ENCODE measurements around the gene NTSR1. TPM values are rescaled to one million over a fixed set of nuclear protein-coding genes. Genes with fewer than 3 reads are reported as not detected.

NTSR1 gene
- total RNA-seq, 1 donor from 2014 or later, result 0.24 TPM

DNA sequence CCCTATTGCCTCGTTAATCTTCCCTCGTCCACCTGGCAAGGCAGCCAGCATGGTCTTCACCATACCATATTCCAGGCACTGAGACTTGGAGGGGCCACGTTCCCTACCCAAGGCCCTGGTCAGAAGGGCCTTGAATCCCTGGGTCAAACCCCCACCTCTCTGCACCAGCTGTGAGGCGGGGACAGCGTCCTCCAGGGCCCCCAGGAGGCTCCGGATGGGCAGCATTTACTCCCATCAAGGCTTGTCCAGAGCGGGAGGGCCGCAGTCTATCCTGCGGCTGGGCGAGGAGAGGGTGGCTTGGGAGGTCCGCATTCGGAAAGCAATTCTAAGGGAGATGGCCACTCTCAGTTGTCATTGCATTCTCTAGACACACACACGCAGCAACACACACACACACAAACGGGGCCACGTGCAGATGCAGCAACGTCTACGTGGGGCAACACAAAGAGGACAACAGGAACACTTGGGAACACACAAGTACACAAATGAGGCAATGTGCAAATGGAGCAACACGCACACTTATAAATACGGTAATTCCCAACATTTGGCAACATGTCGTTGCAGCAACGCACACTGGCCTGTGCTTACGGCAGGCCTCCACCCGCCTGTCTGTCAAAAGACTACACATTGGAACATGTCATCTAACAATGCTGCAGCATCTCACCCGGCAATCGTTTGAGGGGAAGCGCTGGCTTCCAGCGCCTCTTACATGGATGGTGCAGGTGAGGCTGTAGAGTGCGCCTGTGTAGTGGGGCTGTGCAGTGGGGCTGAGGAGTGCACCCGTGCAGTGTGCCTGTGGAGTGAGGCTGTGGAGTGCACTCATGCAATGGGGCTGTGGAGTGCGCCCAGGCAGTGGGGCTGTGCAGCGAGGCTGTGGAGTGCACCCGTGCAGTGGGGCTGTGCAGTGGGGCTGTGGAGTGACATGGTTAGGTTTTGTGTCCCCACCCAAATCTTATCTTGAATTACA, 12.9 kb upstream of the NTSR1 start:
- peaks cover 11% of the 10 kb centered on the region for H3K4me1 Mint-ChIP-seq (ENCODE audit: unreplicated experiment)
- no peak for TF ChIP-seq CTCF (conservative IDR thresholded peaks at IDR 0.05)
- DNase-seq (ENCODE audit: extremely low spot score, unreplicated experiment), result no peak
- no peaks in the 10 kb centered on the region for H3K36me3 Mint-ChIP-seq
- no peaks in the 10 kb centered on the region for H3K9me3 Mint-ChIP-seq
- H3K27ac Mint-ChIP-seq, result no peak overlapping the region
- no peak overlapping the region for H3K4me3 Mint-ChIP-seq
- peaks cover 18% of the 10 kb centered on the region for H3K27me3 Mint-ChIP-seq

DNA sequence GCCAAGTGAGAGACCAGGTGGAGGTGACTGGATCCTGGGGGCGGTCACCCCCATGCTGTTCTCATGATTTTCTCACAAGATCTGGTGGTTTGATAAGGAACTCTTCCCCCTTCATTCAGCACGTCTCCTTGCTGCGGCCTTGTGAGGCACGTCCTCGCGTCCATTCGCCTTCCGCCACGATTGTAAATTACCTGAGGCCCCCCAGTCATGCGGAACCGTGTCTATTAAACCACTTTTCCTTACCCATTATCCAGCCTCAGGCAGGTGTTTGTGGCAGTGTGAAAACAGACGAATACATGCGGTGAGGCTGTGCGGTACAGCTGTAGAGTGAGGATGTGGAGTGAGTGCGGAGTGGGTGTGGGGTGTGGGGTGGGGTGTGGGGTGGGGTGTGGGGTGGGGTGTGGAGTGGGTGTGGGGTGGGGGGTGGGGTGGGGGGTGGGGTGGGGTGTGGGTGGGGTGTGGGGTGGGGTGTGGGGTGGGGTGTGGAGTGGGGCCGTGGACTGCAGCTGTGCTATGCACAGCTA, 12.1 kb upstream of the NTSR1 start:
- H3K27me3 Mint-ChIP-seq, result peaks cover 23% of the 10 kb centered on the region
- no peak for TF ChIP-seq CTCF (conservative IDR thresholded peaks at IDR 0.05)
- H3K36me3 Mint-ChIP-seq, result no peaks in the 10 kb centered on the region
- DNase-seq (ENCODE audit: extremely low spot score, unreplicated experiment), result no peak
- H3K4me3 Mint-ChIP-seq, result no peak overlapping the region
- H3K9me3 Mint-ChIP-seq, result no peaks in the 10 kb centered on the region
- no peak overlapping the region for H3K27ac Mint-ChIP-seq
- peaks cover 8% of the 10 kb centered on the region for H3K4me1 Mint-ChIP-seq (ENCODE audit: unreplicated experiment)

DNA sequence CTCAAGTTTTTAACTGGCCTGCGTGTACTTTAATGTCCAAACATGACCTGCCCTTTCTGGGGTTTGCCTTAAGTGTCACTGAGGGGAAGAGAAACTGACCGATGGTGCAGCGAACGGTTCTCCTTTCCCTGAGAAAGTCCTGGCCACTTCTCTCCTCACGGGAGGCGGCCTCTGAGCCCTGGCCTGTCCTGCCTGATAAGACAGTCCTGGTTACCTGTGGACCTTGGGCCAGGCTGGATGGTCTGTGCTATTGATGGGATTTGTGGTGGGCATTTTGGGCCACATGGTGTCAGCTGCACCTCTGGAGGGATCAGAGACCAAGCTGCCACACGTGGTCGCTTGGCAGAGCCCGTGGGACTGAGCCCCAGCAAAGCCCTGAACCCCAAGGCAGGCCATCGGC, 11.6 kb upstream of the NTSR1 start:
- H3K27me3 Mint-ChIP-seq, result peaks cover 24% of the 10 kb centered on the region
- H3K4me3 Mint-ChIP-seq, result no peak overlapping the region
- DNase-seq (ENCODE audit: extremely low spot score, unreplicated experiment), result no peak
- H3K27ac Mint-ChIP-seq, result no peak overlapping the region
- no peaks in the 10 kb centered on the region for H3K9me3 Mint-ChIP-seq
- no peaks in the 10 kb centered on the region for H3K36me3 Mint-ChIP-seq
- TF ChIP-seq CTCF (conservative IDR thresholded peaks at IDR 0.05), result no peak
- peaks cover 5% of the 10 kb centered on the region for H3K4me1 Mint-ChIP-seq (ENCODE audit: unreplicated experiment)

- no peak overlapping the region for H3K4me3 Mint-ChIP-seq
- no peaks in the 10 kb centered on the region for H3K36me3 Mint-ChIP-seq
- no peak for DNase-seq (ENCODE audit: extremely low spot score, unreplicated experiment)
- H3K27me3 Mint-ChIP-seq, result peaks cover 26% of the 10 kb centered on the region
- no peaks in the 10 kb centered on the region for H3K9me3 Mint-ChIP-seq
- TF ChIP-seq CTCF (conservative IDR thresholded peaks at IDR 0.05), result no peak
- H3K4me1 Mint-ChIP-seq (ENCODE audit: unreplicated experiment), result peaks cover 5% of the 10 kb centered on the region
- H3K27ac Mint-ChIP-seq, result peak overlapping the region; percentile 64
Measured at GRCh38 chr20:62697468-62697912, 11.1 kb upstream of the NTSR1 start.

DNA sequence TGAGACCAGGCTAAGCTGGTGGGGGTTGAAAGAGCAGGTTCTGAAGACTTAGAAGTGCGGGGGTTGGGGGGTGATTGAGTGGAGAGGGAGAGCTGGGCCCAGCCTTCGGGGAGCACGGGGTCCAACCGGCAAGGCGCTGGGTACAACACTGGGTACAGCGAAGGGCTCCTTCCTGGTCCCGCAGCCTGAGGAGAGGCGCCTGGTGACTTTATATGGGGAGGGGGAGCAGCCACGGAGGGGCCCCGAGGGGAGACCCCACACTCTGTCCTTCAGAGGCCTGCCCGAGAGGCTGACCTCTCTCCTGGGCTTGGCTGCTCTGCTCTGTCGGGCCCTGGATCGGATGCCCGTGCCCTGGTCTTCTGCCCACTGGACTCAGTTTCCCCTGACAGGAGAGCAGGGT, 10.4 kb upstream of the NTSR1 start:
- H3K27me3 Mint-ChIP-seq, result peaks cover 29% of the 10 kb centered on the region
- no peak overlapping the region for H3K27ac Mint-ChIP-seq
- peaks cover 5% of the 10 kb centered on the region for H3K4me1 Mint-ChIP-seq (ENCODE audit: unreplicated experiment)
- no peak for DNase-seq (ENCODE audit: extremely low spot score, unreplicated experiment)
- TF ChIP-seq CTCF (conservative IDR thresholded peaks at IDR 0.05), result no peak
- no peaks in the 10 kb centered on the region for H3K36me3 Mint-ChIP-seq
- H3K4me3 Mint-ChIP-seq, result no peak overlapping the region
- H3K9me3 Mint-ChIP-seq, result no peaks in the 10 kb centered on the region

All from type B pancreatic cell (in vitro differentiated cells).